ENCODE measurements around the gene OSBPL10.

Gene OSBPL10

DNA sequence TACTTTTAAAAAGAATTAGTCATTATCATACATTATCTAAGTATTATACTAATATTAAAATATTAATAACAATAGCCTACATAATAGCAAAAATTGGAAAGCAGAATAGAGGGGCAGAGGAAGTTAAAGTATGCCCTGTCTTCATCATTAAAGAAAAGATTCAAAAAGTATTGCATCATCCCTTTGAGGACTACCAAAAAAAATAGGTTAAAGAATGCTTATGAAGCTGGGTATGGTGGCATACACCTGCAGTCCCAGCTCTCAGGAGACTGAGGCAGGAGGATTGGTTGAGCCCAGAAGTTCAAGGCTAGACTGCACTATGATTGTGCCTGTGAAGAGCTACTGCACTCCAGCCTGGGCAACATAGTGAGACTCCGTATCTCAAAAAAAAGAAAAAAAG lies 240.7 kb downstream of the OSBPL10 start:
- Histone ChIP-seq H3K36me3 (ENCODE audit: insufficient read depth, low read length) (no peaks in the 10 kb centered on the region), H3K4me2 (ENCODE audit: low read depth, low read length, poor library complexity, severe bottlenecking) (no peak overlapping the region), H4K20me1 (ENCODE audit: insufficient read depth, low read length, poor library complexity, severe bottlenecking) (no peaks in the 10 kb centered on the region), H3K4me1 (ENCODE audit: insufficient read depth, low read length, poor library complexity, severe bottlenecking) (no peaks in the 10 kb centered on the region), H3F3A (ENCODE audit: low read depth) (no peaks in the 10 kb centered on the region), H2AFZ (ENCODE audit: low read length) (no peak overlapping the region), H3K9me2 (replicated peaks; ENCODE audit: low read depth, low read length) (no peaks in the 10 kb centered on the region), H3K27me3 (ENCODE audit: insufficient read depth, low read length, poor library complexity, severe bottlenecking) (no peaks in the 10 kb centered on the region), H3K4me3 (ENCODE audit: low read length, poor library complexity, severe bottlenecking) (no peak overlapping the region), H3K9me3 (ENCODE audit: insufficient read depth, low read depth, low read length) (no peaks in the 10 kb centered on the region), H3K79me2 (ENCODE audit: insufficient read depth, low read length) (no peaks in the 10 kb centered on the region), H3K9ac (ENCODE audit: low read depth, low read length, poor library complexity, severe bottlenecking) (no peak overlapping the region)
- TF ChIP-seq EZH2phosphoT487 (IDR thresholded peaks at IDR 0.05; ENCODE audit: borderline replicate concordance): no peak
- TF ChIP-seq, protein P1, sequence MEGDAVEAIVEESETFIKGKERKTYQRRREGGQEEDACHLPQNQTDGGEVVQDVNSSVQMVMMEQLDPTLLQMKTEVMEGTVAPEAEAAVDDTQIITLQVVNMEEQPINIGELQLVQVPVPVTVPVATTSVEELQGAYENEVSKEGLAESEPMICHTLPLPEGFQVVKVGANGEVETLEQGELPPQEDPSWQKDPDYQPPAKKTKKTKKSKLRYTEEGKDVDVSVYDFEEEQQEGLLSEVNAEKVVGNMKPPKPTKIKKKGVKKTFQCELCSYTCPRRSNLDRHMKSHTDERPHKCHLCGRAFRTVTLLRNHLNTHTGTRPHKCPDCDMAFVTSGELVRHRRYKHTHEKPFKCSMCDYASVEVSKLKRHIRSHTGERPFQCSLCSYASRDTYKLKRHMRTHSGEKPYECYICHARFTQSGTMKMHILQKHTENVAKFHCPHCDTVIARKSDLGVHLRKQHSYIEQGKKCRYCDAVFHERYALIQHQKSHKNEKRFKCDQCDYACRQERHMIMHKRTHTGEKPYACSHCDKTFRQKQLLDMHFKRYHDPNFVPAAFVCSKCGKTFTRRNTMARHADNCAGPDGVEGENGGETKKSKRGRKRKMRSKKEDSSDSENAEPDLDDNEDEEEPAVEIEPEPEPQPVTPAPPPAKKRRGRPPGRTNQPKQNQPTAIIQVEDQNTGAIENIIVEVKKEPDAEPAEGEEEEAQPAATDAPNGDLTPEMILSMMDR (conservative IDR thresholded peaks at IDR 0.05; ENCODE audit: low read length): no peak

DNA sequence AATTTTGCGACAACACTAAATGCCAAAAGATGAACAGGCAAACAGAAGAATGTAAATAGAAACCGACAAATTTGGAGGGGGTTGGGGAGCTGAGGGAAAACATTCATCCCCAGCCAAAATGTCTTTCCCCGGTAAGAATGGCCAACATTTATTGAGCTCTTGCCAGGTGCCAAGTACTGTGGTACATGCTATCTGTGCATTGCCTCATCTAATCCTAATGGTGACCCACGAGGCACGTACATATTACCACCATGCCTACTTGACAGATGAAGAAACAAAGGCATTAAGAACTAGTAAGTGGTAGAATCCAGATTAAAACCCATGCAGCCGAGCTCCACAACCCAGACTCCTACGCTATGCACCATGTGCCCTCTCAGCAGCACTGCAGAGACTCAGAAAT lies 242.7 kb downstream of the OSBPL10 start:
- TF ChIP-seq, protein P1 (conservative IDR thresholded peaks at IDR 0.05; ENCODE audit: low read length): no peak
- TF ChIP-seq EZH2phosphoT487 (IDR thresholded peaks at IDR 0.05; ENCODE audit: borderline replicate concordance): no peak
- Histone ChIP-seq H3K4me3 (ENCODE audit: low read length, poor library complexity, severe bottlenecking) (no peak overlapping the region), H3K9ac (ENCODE audit: low read depth, low read length, poor library complexity, severe bottlenecking) (no peak overlapping the region), H3K79me2 (ENCODE audit: insufficient read depth, low read length) (no peaks in the 10 kb centered on the region), H2AFZ (ENCODE audit: low read length) (no peak overlapping the region), H3F3A (ENCODE audit: low read depth) (no peaks in the 10 kb centered on the region), H4K20me1 (ENCODE audit: insufficient read depth, low read length, poor library complexity, severe bottlenecking) (no peaks in the 10 kb centered on the region), H3K9me3 (ENCODE audit: insufficient read depth, low read depth, low read length) (no peaks in the 10 kb centered on the region), H3K4me1 (ENCODE audit: insufficient read depth, low read length, poor library complexity, severe bottlenecking) (no peaks in the 10 kb centered on the region), H3K36me3 (ENCODE audit: insufficient read depth, low read length) (no peaks in the 10 kb centered on the region), H3K4me2 (ENCODE audit: low read depth, low read length, poor library complexity, severe bottlenecking) (no peak overlapping the region), H3K9me2 (replicated peaks; ENCODE audit: low read depth, low read length) (no peaks in the 10 kb centered on the region), H3K27me3 (ENCODE audit: insufficient read depth, low read length, poor library complexity, severe bottlenecking) (no peaks in the 10 kb centered on the region)

DNA sequence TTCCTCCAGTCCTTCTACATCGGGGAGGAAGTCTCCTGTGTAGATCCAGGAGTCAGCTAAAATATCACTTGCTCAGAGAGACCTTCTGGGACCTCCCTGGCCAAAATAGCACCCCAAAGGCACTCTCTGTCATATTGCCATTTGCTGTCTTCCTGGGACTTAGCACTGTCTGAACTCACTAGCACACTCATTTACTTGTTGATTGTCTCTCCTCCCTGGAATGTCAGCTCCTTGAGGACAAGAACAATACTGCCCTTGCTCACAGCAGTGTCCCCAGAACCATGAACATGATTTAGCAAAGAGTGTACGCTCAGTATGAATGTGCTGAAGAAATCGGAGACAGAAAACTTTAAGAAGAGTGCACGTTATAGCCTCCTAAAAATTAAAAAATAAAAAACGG lies 245.4 kb downstream of the OSBPL10 start:
- Histone ChIP-seq H4K20me1 (ENCODE audit: insufficient read depth, low read length, poor library complexity, severe bottlenecking) (no peaks in the 10 kb centered on the region), H3K9me2 (replicated peaks; ENCODE audit: low read depth, low read length) (no peaks in the 10 kb centered on the region), H3K27me3 (ENCODE audit: insufficient read depth, low read length, poor library complexity, severe bottlenecking) (no peaks in the 10 kb centered on the region), H2AFZ (ENCODE audit: low read length) (no peak overlapping the region), H3K4me1 (ENCODE audit: insufficient read depth, low read length, poor library complexity, severe bottlenecking) (no peaks in the 10 kb centered on the region), H3K36me3 (ENCODE audit: insufficient read depth, low read length) (no peaks in the 10 kb centered on the region), H3F3A (ENCODE audit: low read depth) (no peaks in the 10 kb centered on the region), H3K79me2 (ENCODE audit: insufficient read depth, low read length) (no peaks in the 10 kb centered on the region), H3K4me2 (ENCODE audit: low read depth, low read length, poor library complexity, severe bottlenecking) (no peak overlapping the region), H3K9ac (ENCODE audit: low read depth, low read length, poor library complexity, severe bottlenecking) (no peak overlapping the region), H3K4me3 (ENCODE audit: low read length, poor library complexity, severe bottlenecking) (no peak overlapping the region), H3K9me3 (ENCODE audit: insufficient read depth, low read depth, low read length) (no peaks in the 10 kb centered on the region)
- TF ChIP-seq EZH2phosphoT487 (IDR thresholded peaks at IDR 0.05; ENCODE audit: borderline replicate concordance): no peak
- TF ChIP-seq, protein P1 (conservative IDR thresholded peaks at IDR 0.05; ENCODE audit: low read length): no peak

Measured in Loucy (cell line).